ENCODE results near the gene GLMN. TPM values are rescaled to one million over a fixed set of nuclear protein-coding genes. Genes with fewer than 3 reads are reported as not detected.

GLMN gene
- total RNA-seq, 6 experiments from 2014 or later = 1.6 to 3.6 (median 2.5) TPM

DNA sequence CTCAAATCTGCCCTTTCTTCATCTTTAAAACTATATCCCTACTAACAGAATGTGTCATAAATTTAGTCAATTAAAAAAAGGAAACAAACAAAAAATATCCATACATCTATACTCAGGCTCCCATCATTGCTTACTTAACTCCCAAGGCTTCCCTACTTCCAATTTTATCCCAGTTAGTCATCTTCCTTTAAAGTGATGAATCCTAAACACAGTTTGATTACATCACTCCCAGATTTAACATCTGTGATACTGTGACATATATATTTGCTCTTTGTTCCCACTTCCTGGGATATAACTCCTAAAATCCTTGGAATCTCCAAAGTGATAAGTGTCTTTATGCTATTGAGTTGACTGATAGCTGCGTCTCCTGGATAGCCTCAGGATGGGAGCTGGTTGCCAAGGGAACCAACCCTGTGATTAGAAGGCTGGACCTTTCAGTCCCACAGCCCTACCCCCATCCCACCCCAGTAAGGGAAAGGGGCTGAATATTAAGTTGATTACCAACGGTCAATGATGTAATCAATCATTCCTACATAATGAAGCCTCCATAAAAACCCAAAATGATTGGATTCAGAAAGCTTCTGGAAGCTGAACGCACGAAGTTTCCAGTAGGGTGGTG lies 21.6 kb downstream of the GLMN start:
- DNase-seq (no peak), ATAC-seq (no peak)
- no peaks in the 10 kb centered on the region for H3K36me3 ChIP-seq
- 93% methylated on average over 4 of the region's 4 CpGs for WGBS (ENCODE audit: insufficient coverage, low coverage, low lambda C conversion rate, missing lambda C conversion rate)
- no peaks in the 10 kb centered on the region for H3K27me3 ChIP-seq
- H3K4me3 ChIP-seq = no peak overlapping the region
- intact Hi-C loops (cut with DNase I) = no loop called here
- no peak overlapping the region for H3K27ac ChIP-seq
- H3K9me3 ChIP-seq = no peaks in the 10 kb centered on the region
- H3K4me1 ChIP-seq = no peaks in the 10 kb centered on the region
- TF ChIP-seq POLR2A (IDR thresholded peaks at IDR 0.05) = no peak
- TF ChIP-seq CTCF (IDR thresholded peaks at IDR 0.05) = no peak

DNA sequence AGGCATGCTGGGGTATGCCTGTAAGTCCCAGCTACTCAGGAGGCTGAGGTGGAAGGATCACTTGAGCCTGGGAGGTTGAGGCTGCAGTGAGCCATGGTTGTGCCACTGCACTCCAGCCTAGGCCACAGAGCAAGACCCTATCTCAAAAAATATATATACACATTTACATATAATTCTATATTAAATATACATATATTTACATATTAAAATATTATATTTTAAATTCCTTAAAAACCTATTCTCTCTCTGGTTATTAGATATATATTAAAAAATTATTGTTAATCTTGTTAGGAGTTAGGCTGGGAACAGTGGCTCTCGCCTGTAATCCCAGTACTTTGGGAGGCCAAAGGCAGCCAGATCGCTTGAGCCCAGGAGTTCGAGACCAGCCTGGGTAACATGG lies 22.7 kb downstream of the GLMN start:
- ATAC-seq (no peak), DNase-seq (no peak)
- Histone ChIP-seq H3K4me1 (no peaks in the 10 kb centered on the region), H3K36me3 (no peaks in the 10 kb centered on the region), H3K27me3 (no peaks in the 10 kb centered on the region), H3K9me3 (no peaks in the 10 kb centered on the region), H3K4me3 (no peak overlapping the region), H3K27ac (no peak overlapping the region)
- 100% methylated on average over 3 of the region's 3 CpGs for WGBS (ENCODE audit: insufficient coverage, low coverage, low lambda C conversion rate, missing lambda C conversion rate)
- TF ChIP-seq POLR2A (IDR thresholded peaks at IDR 0.05) (no peak), CTCF (IDR thresholded peaks at IDR 0.05) (no peak)
- intact Hi-C loops (cut with DNase I) = no loop called here

- no peaks in the 10 kb centered on the region for H3K27me3 ChIP-seq
- ATAC-seq = no peak
- H3K4me3 ChIP-seq = no peak overlapping the region
- no peaks in the 10 kb centered on the region for H3K36me3 ChIP-seq
- H3K9me3 ChIP-seq = no peaks in the 10 kb centered on the region
- no peak for DNase-seq
- H3K27ac ChIP-seq = no peak overlapping the region
- 100% methylated on average over 1 of the region's 1 CpG for WGBS (ENCODE audit: insufficient coverage, low coverage, low lambda C conversion rate, missing lambda C conversion rate)
- no peaks in the 10 kb centered on the region for H3K4me1 ChIP-seq
- no peak for TF ChIP-seq CTCF (IDR thresholded peaks at IDR 0.05)
- intact Hi-C loops (cut with DNase I) = no loop called here
Measured at GRCh38 chr1:92274939-92275338, 23.8 kb downstream of the GLMN start.

GRCh38 chr1:92273039-92273438 lies 25.7 kb downstream of the GLMN start:
- DNase-seq (no peak), ATAC-seq (no peak)
- no peak overlapping the region for H3K4me3 ChIP-seq
- H3K27ac ChIP-seq = no peak overlapping the region
- no peaks in the 10 kb centered on the region for H3K27me3 ChIP-seq
- TF ChIP-seq POLR2A (IDR thresholded peaks at IDR 0.05) (no peak), CTCF (IDR thresholded peaks at IDR 0.05) (no peak)
- H3K9me3 ChIP-seq = no peaks in the 10 kb centered on the region
- 100% methylated on average over 1 of the region's 1 CpG for WGBS (ENCODE audit: insufficient coverage, low coverage, low lambda C conversion rate, missing lambda C conversion rate)
- intact Hi-C loops (cut with DNase I) = no loop called here
- H3K4me1 ChIP-seq = no peaks in the 10 kb centered on the region
- no peaks in the 10 kb centered on the region for H3K36me3 ChIP-seq

DNA sequence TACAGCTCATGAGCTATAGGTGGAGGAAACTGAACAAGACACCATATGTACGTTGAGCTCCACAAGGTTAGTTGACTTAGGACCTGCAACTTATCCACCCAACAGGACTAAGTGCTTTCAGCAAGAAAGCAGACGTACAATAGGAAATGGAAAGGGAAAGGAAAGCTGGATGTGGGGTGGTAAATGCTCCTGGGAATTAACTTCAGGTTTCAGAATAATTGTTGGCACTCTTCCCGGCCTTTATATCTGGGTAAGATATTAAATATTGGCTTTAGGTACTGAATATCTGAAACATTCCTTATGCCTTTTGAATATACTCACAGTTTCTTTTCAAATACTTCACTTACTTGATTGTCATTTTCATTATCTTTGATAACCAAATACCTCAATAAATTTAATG lies 36.3 kb downstream of the GLMN start:
- Histone ChIP-seq H3K4me3 (no peak overlapping the region), H3K9me3 (no peaks in the 10 kb centered on the region), H3K27ac (no peak overlapping the region), H3K4me1 (no peaks in the 10 kb centered on the region), H3K36me3 (no peaks in the 10 kb centered on the region), H3K27me3 (no peaks in the 10 kb centered on the region)
- ATAC-seq (no peak), DNase-seq (no peak)
- WGBS (ENCODE audit: insufficient coverage, low coverage, low lambda C conversion rate, missing lambda C conversion rate) = 86% methylated on average over 3 of the region's 3 CpGs
- TF ChIP-seq POLR2A (IDR thresholded peaks at IDR 0.05) (no peak), CTCF (IDR thresholded peaks at IDR 0.05) (no peak)
- intact Hi-C loops (cut with DNase I) = no loop called here

All from right lobe of liver (tissue), 6 donors.